Measurements from ENCODE around the gene RUNDC3A.

Gene RUNDC3A

DNA sequence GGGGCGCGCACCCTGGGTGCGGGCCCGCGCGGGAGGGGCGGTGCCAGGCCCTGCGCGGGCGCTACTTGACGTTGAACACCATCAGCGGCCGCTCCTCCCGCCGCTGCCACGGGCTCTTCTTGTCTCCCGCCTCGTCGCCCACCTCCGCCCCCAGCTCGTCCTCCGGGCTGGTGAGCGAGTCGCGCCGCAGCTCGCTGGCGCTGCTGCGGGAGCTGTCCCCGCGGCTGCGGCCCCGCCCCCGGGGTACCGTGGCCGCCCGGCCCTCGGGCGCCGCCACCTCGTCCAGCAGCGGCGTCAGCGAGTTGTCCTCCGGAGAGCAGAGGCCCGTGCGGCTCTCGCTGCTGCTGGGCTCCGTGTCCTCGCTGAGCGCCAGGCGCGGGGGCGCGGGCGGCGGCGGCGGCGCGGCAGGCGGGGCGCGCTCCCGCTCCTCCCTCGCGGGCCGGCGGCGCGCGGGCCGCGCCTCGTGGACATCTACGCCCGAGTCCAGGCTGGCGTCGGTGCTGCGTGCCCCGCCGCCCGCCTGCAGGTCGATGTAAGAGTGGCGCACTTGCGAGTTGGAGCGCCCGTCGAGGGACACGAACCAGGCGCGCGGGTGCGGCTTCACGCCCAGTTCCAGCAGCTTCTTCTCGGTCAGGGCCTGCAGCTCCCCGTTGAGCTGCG is 45.4 kb downstream of the RUNDC3A start:
- H3K4me3 ChIP-seq (ENCODE audit: low read depth, low read length), result no peak overlapping the region
- TF ChIP-seq, protein P1, sequence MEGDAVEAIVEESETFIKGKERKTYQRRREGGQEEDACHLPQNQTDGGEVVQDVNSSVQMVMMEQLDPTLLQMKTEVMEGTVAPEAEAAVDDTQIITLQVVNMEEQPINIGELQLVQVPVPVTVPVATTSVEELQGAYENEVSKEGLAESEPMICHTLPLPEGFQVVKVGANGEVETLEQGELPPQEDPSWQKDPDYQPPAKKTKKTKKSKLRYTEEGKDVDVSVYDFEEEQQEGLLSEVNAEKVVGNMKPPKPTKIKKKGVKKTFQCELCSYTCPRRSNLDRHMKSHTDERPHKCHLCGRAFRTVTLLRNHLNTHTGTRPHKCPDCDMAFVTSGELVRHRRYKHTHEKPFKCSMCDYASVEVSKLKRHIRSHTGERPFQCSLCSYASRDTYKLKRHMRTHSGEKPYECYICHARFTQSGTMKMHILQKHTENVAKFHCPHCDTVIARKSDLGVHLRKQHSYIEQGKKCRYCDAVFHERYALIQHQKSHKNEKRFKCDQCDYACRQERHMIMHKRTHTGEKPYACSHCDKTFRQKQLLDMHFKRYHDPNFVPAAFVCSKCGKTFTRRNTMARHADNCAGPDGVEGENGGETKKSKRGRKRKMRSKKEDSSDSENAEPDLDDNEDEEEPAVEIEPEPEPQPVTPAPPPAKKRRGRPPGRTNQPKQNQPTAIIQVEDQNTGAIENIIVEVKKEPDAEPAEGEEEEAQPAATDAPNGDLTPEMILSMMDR (IDR thresholded peaks at IDR 0.05; ENCODE audit: low read depth, low read length), result no peak

- TF ChIP-seq, protein P1 (IDR thresholded peaks at IDR 0.05; ENCODE audit: low read depth, low read length), result no peak
- H3K4me3 ChIP-seq (ENCODE audit: low read depth, low read length), result no peak overlapping the region
These were observed 46.5 kb downstream of the RUNDC3A start for GRCh38 chr17:44354582-44355561.

DNA sequence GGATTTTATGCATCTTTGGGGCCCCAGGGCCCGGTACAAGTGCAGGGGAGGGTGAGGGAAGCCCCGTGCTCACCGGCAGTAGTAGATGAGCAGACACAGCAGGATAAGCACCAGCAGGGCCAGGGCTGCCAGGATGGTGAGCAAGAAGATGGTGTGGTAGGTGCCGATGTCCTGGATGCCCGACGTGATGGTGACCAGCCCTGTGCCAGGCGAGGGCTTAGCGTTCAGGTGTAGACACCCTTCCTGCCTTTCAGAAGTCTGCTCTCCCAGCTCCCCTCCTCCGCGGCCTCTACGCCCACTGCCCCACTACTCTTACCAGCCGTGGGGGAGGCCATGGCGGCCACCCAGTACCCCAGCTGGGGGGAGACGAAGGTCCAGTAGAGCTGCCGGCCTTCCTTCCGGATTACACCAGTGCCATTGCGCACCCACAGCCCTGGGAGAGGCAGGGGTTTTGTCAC is 47.3 kb downstream of the RUNDC3A start:
- no peak overlapping the region for H3K4me3 ChIP-seq (ENCODE audit: low read depth, low read length)
- TF ChIP-seq, protein P1 (IDR thresholded peaks at IDR 0.05; ENCODE audit: low read depth, low read length), result no peak

- TF ChIP-seq, protein P1 (IDR thresholded peaks at IDR 0.05; ENCODE audit: low read depth, low read length), result no peak
- H3K4me3 ChIP-seq (ENCODE audit: low read depth, low read length), result no peak overlapping the region
These were observed 47.8 kb downstream of the RUNDC3A start for GRCh38 chr17:44356241-44356640.

DNA sequence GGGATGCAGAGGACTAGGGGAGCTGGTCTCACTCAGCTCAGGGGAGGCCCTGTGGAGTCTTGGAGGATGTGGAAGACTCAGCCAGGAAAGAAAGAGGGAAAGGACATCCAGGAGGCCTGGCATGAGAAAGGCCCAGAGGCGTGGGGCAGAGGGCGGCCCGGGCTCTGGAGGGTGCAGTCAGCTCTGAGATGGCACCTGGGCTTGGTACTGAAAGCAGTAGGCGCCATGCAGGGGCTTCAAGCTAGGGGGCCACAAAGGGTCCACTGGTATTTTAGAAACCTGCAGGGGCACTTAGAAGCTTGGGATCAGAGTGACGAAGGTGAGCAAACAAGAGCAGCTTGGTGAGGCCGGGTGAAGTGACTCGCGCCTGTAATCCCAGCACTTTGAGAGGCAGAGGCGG is 49.7 kb downstream of the RUNDC3A start:
- TF ChIP-seq, protein P1 (IDR thresholded peaks at IDR 0.05; ENCODE audit: low read depth, low read length), result no peak
- no peak overlapping the region for H3K4me3 ChIP-seq (ENCODE audit: low read depth, low read length)

DNA sequence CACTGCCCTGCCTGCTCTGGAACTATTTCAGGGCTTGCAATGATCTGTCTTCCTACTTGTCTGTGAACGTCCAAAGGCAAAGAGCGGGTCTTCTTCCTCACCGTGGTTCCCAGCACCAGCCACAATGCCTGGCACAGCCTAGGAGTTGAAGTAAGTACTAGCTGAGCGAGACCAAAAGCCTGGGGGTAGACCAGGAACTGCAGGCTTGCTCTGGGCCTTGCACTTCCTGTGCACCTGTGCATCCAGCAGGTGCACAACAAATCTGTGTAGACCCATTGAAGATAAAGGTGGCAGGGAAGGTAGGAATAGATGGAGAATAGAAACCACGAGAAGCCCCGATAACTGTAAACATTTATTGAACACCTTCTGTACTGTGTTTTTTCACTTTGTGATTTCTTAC is 50.6 kb downstream of the RUNDC3A start:
- no peak overlapping the region for H3K4me3 ChIP-seq (ENCODE audit: low read depth, low read length)
- TF ChIP-seq, protein P1 (IDR thresholded peaks at IDR 0.05; ENCODE audit: low read depth, low read length), result no peak

All from WI38 (cell line).